NT2/D1 (cell line): ENCODE data around the gene MIS12.

ENCODE experiments used
- SUZ12 ChIP-seq: IDR thresholded peaks from 2 replicates; pipeline ENCODE4 v1.6.1; 2011; ENCODE audit not compliant: insufficient read length, insufficient read depth; ENCODE audit errors: extremely low read depth
- YY1 ChIP-seq: IDR thresholded peaks from 2 replicates; pipeline ENCODE4 v1.6.1; 2011; ENCODE audit not compliant: insufficient read length, insufficient read depth
- ZNF274 ChIP-seq: IDR thresholded peaks from 2 replicates; pipeline ENCODE4 v1.6.1; 2011; ENCODE audit warnings: mild to moderate bottlenecking, low read depth, low read length

DNA sequence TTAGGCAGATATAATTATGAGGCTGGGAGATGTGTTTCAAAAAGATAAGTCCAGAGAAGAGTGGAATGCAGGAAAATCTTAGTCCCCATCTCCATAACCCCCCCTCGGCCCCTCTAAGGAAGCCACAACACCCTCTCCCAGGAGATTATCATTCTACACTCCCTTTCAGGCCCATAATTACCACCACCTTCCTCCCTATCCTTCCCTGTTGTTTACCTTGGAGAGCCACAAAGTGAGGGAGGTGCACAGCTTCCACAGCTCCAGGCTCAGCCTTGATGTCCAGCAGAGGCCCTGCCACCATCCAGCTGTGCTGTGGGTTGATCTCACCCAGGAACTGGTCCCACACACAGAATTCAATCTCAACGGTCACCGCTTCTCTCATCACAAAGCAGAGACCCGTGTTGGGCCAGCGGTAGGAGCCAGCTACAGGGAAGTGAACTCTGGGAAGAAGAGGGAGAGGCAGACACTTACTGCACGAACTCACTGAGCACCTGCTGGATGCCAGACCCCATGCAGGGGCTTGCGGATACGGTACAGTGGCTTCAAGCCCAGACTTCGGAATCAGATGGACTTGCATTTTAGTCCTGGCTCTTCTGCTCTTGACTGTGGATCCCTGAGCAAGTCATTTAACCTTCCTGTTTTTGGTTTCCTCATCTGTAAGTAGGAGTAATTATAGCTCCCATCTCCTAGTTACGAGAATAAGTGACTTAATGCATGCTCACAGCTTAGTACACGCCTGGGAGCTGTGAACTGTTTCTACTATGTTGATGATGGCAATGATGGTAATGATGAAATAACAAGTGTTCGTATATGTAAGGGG is 44.1 kb downstream of the MIS12 start:
- TF ChIP-seq SUZ12, result no peak
- TF ChIP-seq YY1, result no peak
- TF ChIP-seq ZNF274, result no peak
